H1 (cell line): ENCODE results near the gene ANAPC7. TPM values are rescaled to one million over a fixed set of nuclear protein-coding genes. Genes with fewer than 3 reads are reported as not detected.

Experiments used
- CHD1 ChIP-seq: IDR thresholded peaks from 2 replicates; pipeline ENCODE4 v1.6.1; 2012; ENCODE audit warnings: low read depth, low read length, improper control_type of control experiment
- HDAC6 ChIP-seq: IDR thresholded peaks from one replicate; pipeline ENCODE4 v1.7.1; 2012; ENCODE audit warnings: low read depth, mild to moderate bottlenecking, inconsistent platforms, low read length, moderate library complexity
- POLR2AphosphoS5 ChIP-seq: IDR thresholded peaks from 2 replicates; pipeline ENCODE4 v1.6.1; 2011; ENCODE audit warnings: low read depth, low read length
- RBBP5 ChIP-seq: IDR thresholded peaks from 2 replicates; pipeline ENCODE4 v1.7.1; 2012; ENCODE audit warnings: low read depth, mild to moderate bottlenecking, inconsistent platforms, low read length, moderate library complexity, borderline replicate concordance
- RFX5 ChIP-seq: IDR thresholded peaks from 2 replicates; pipeline ENCODE4 v1.6.1; 2011; ENCODE audit warnings: low read depth, low read length, improper control_type of control experiment, borderline replicate concordance
- RNF2 ChIP-seq: fragments of 200-900, 300-1000 bp; sonication (generic); IDR thresholded peaks from 2 replicates; pipeline ENCODE4 v1.7.1; 2016; ENCODE audit warnings: borderline replicate concordance, low read depth, mild to moderate bottlenecking, antibody characterized with exemption, low read length; ENCODE audit not compliant: poor library complexity, severe bottlenecking; ENCODE audit errors: missing control alignments
- RXRA ChIP-seq: IDR thresholded peaks from 2 replicates; pipeline ENCODE4 v1.6.1; 2011; ENCODE audit warnings: low read depth, mild to moderate bottlenecking, low read length, moderate library complexity; ENCODE audit not compliant: insufficient read depth
- SAP30 ChIP-seq: fragments of 300-600 bp; sonication (generic); IDR thresholded peaks from 2 replicates; pipeline ENCODE4 v1.7.1; 2012; ENCODE audit warnings: low read length, moderate library complexity, mild to moderate bottlenecking, inconsistent platforms; ENCODE audit not compliant: insufficient read depth, insufficient replicate concordance
- TBP ChIP-seq: IDR thresholded peaks from 2 replicates; pipeline ENCODE4 v1.6.1; 2011; ENCODE audit warnings: low read depth, low read length, improper control_type of control experiment
- polyA plus RNA-seq, 7 experiments: library from polyadenylated mRNA; depleted of rRNA in 3 of 7; stranded (reverse) in 5 of 7; unstranded in 2 of 7; fragments of >200 nt in 5 of 7; fragments of 200-250 nt in 2 of 7; gene quantifications; 1 replicate in 5 of 7; 2 replicates in 1 of 7; 4 replicates in 1 of 7; pipeline versions ENCODE4 v1.2.1 to v1.2.3, GENCODE V29; 2011 to 2013; ENCODE audit warnings: missing spikeins in 2 of 7, mixed read lengths in 2 of 7
- total RNA-seq: library from RNA; stranded (reverse); fragmentation: NEBNext Ultra II Directional; extraction: Animal tissue kit (Norgen Biotek cat#: 25700); gene quantifications from 2 replicates; pipeline ENCODE4 v1.2.1, GENCODE V29; 2021
- TF ChIP-seq, protein P1 (sequence below): fragments of 300-600 bp; sonication (generic); IDR thresholded peaks from 2 replicates; pipeline ENCODE4 v1.7.1; 2012; ENCODE audit warnings: low read length, moderate library complexity, mild to moderate bottlenecking, inconsistent platforms; ENCODE audit not compliant: insufficient replicate concordance
- TF ChIP-seq, protein P2 (sequence below): IDR thresholded peaks from 2 replicates; pipeline ENCODE4 v1.6.1; 2012; ENCODE audit warnings: inconsistent platforms

Gene ANAPC7
- total and polyA plus RNA-seq, 2 of the 8 experiments (the other 6 are each of a cell fraction or from before 2014, with no cell fraction given): 72.8 to 105 TPM

DNA sequence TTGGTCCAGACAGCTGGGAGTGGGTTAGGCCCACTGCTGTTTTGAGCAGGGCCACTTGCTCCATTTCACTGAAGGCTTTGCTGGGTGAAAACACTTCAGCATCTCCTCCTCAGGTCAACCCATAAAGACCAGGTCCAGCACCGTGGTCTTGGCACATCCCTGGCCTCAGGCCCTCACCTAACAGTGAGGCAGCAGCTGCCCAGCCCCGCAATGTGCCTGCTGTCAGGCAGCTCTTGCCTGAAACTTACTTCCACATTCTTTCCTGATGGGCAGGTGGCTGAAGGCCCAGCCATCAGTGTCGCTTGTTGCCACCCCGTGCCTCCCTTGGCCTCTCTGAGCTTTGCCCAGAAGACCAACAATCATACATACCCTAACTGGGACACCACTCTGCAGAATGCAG lies 54.4 kb downstream of the ANAPC7 start (continued):
- TF ChIP-seq, protein P1, sequence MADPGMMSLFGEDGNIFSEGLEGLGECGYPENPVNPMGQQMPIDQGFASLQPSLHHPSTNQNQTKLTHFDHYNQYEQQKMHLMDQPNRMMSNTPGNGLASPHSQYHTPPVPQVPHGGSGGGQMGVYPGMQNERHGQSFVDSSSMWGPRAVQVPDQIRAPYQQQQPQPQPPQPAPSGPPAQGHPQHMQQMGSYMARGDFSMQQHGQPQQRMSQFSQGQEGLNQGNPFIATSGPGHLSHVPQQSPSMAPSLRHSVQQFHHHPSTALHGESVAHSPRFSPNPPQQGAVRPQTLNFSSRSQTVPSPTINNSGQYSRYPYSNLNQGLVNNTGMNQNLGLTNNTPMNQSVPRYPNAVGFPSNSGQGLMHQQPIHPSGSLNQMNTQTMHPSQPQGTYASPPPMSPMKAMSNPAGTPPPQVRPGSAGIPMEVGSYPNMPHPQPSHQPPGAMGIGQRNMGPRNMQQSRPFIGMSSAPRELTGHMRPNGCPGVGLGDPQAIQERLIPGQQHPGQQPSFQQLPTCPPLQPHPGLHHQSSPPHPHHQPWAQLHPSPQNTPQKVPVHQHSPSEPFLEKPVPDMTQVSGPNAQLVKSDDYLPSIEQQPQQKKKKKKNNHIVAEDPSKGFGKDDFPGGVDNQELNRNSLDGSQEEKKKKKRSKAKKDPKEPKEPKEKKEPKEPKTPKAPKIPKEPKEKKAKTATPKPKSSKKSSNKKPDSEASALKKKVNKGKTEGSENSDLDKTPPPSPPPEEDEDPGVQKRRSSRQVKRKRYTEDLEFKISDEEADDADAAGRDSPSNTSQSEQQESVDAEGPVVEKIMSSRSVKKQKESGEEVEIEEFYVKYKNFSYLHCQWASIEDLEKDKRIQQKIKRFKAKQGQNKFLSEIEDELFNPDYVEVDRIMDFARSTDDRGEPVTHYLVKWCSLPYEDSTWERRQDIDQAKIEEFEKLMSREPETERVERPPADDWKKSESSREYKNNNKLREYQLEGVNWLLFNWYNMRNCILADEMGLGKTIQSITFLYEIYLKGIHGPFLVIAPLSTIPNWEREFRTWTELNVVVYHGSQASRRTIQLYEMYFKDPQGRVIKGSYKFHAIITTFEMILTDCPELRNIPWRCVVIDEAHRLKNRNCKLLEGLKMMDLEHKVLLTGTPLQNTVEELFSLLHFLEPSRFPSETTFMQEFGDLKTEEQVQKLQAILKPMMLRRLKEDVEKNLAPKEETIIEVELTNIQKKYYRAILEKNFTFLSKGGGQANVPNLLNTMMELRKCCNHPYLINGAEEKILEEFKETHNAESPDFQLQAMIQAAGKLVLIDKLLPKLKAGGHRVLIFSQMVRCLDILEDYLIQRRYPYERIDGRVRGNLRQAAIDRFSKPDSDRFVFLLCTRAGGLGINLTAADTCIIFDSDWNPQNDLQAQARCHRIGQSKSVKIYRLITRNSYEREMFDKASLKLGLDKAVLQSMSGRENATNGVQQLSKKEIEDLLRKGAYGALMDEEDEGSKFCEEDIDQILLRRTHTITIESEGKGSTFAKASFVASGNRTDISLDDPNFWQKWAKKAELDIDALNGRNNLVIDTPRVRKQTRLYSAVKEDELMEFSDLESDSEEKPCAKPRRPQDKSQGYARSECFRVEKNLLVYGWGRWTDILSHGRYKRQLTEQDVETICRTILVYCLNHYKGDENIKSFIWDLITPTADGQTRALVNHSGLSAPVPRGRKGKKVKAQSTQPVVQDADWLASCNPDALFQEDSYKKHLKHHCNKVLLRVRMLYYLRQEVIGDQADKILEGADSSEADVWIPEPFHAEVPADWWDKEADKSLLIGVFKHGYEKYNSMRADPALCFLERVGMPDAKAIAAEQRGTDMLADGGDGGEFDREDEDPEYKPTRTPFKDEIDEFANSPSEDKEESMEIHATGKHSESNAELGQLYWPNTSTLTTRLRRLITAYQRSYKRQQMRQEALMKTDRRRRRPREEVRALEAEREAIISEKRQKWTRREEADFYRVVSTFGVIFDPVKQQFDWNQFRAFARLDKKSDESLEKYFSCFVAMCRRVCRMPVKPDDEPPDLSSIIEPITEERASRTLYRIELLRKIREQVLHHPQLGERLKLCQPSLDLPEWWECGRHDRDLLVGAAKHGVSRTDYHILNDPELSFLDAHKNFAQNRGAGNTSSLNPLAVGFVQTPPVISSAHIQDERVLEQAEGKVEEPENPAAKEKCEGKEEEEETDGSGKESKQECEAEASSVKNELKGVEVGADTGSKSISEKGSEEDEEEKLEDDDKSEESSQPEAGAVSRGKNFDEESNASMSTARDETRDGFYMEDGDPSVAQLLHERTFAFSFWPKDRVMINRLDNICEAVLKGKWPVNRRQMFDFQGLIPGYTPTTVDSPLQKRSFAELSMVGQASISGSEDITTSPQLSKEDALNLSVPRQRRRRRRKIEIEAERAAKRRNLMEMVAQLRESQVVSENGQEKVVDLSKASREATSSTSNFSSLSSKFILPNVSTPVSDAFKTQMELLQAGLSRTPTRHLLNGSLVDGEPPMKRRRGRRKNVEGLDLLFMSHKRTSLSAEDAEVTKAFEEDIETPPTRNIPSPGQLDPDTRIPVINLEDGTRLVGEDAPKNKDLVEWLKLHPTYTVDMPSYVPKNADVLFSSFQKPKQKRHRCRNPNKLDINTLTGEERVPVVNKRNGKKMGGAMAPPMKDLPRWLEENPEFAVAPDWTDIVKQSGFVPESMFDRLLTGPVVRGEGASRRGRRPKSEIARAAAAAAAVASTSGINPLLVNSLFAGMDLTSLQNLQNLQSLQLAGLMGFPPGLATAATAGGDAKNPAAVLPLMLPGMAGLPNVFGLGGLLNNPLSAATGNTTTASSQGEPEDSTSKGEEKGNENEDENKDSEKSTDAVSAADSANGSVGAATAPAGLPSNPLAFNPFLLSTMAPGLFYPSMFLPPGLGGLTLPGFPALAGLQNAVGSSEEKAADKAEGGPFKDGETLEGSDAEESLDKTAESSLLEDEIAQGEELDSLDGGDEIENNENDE: no peak
- TF ChIP-seq RBBP5: no peak
- TF ChIP-seq CHD1: no peak
- no peak for TF ChIP-seq RFX5
- no peak for TF ChIP-seq TBP
- no peak for TF ChIP-seq RNF2
- TF ChIP-seq HDAC6: no peak
- no peak; the same call in 1 of the 2 replicates for TF ChIP-seq POLR2AphosphoS5
- TF ChIP-seq, protein P2, sequence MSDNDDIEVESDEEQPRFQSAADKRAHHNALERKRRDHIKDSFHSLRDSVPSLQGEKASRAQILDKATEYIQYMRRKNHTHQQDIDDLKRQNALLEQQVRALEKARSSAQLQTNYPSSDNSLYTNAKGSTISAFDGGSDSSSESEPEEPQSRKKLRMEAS: no peak
- TF ChIP-seq RXRA: no peak
- TF ChIP-seq SAP30: no peak
